K562 (cell line): ENCODE results near the gene FMNL2. TPM values are rescaled to one million over a fixed set of nuclear protein-coding genes. Genes with fewer than 3 reads are reported as not detected.

Source experiments
- ATAC-seq: fragments of 200-7000 bp; cut with Tn5 transposase; 3 replicates; pipeline ENCODE4 v1.9.1; 2020; ENCODE audit warnings: moderate library complexity
- BruUV-seq: library from RNA; stranded (reverse); fragments of 400-500 nt; replicated peaks from 2 replicates; lab custom pipeline; 2021; lab: Mats Ljungman, UMichigan
- CTCF ChIA-PET: fragments of 300-600 bp; formaldehyde crosslinking; extraction: SDS; loops from one replicate; lab custom pipeline; 2021; ENCODE audit warnings: low intra/inter-chr PET ratio; lab: Yijun Ruan, JAX
- POLR2A ChIA-PET: fragments of 300-600, 350-650 bp; sonication (Branson Sonifier 250); formaldehyde crosslinking; extraction: SDS; loops from one replicate; lab custom pipeline; 2021; ENCODE audit warnings: antibody characterized with exemption, inconsistent platforms; lab: Yijun Ruan, JAX
- DNase-seq, 4 experiments: peaks; one replicate each; pipeline versions ENCODE4 v3.0.0 to v3.0.0-alpha.2; 2011 to 2018; ENCODE audit warnings: low spot score in 3 of 4, mixed read lengths in 3 of 4; ENCODE audit errors: extremely low read depth in 1 of 4
- FAIRE-seq: peaks from 2 replicates; lab custom pipeline; 2011; peaks lifted over from hg19 to GRCh38; lab: Jason Lieb, UNC
- H2AFZ ChIP-seq: 2 replicates; pipeline ENCODE4 v1.6.0; 2011; ENCODE audit warnings: low read depth, low read length, control low read depth, inconsistent platforms
- H3K27ac ChIP-seq: fragments of 200-600 bp; 3 replicates; pipeline ENCODE4 v1.8.0; 2011; ENCODE audit warnings: low read depth, mild to moderate bottlenecking, control low read depth, inconsistent platforms, low read length, moderate library complexity, mixed read lengths; ENCODE audit errors: extremely low read depth
- H3K27me3 ChIP-seq, 2 experiments: fragments of 300-600 bp in 1 of 2; 2 replicates in 1 of 2; 3 replicates in 1 of 2; pipeline versions ENCODE4 v1.6.0 to v1.8.0; 2011; ENCODE audit warnings: inconsistent platforms in 2 of 2, low read length in 2 of 2, mild to moderate bottlenecking in 1 of 2, mixed read lengths in 1 of 2, moderate library complexity in 1 of 2; ENCODE audit not compliant: control insufficient read depth in 2 of 2, insufficient read depth in 2 of 2
- H3K36me3 ChIP-seq: fragments of 300-600 bp; 3 replicates; pipeline ENCODE4 v1.8.0; 2011; ENCODE audit warnings: mild to moderate bottlenecking, low read length, inconsistent platforms; ENCODE audit not compliant: control insufficient read depth, insufficient read depth
- H3K4me1 ChIP-seq, 2 experiments: fragments of 200-600 bp in 1 of 2; replicated peaks in 1 of 2; 2 replicates in 1 of 2; 3 replicates in 1 of 2; pipeline versions ENCODE4 v1.5.1 to v1.8.0; 2011; ENCODE audit warnings: inconsistent platforms in 2 of 2, low read length in 2 of 2, mild to moderate bottlenecking in 1 of 2, mixed read lengths in 1 of 2, moderate library complexity in 1 of 2; ENCODE audit not compliant: control insufficient read depth in 2 of 2, insufficient read depth in 2 of 2
- H3K4me2 ChIP-seq: 2 replicates; pipeline ENCODE4 v1.6.1; 2011; ENCODE audit warnings: low read length, control low read depth, inconsistent platforms, mixed read lengths; ENCODE audit not compliant: insufficient read depth
- H3K4me3 ChIP-seq: fragments of 200-600 bp; sonication (generic), shearing (Covaris generic); 2 replicates; pipeline ENCODE4 v1.5.1; 2016; ENCODE audit warnings: control low read depth, inconsistent platforms
- H3K79me2 ChIP-seq: fragments of 200-600 bp; 3 replicates; pipeline ENCODE4 v1.8.0; 2011; ENCODE audit warnings: low read length, inconsistent platforms; ENCODE audit not compliant: control insufficient read depth, insufficient read depth
- H3K9ac ChIP-seq, 2 experiments: 2 replicates each; pipeline versions ENCODE4 v1.6.0 to v1.6.1; 2011; ENCODE audit warnings: low read depth in 2 of 2, low read length in 2 of 2, control low read depth in 1 of 2, inconsistent platforms in 1 of 2, mild to moderate bottlenecking in 1 of 2, mixed read lengths in 1 of 2; ENCODE audit not compliant: insufficient read depth in 1 of 2
- H3K9me1 ChIP-seq: one replicate; pipeline ENCODE4 v1.6.0; 2011; ENCODE audit warnings: inconsistent platforms, mild to moderate bottlenecking, low read length, moderate library complexity; ENCODE audit not compliant: control insufficient read depth, insufficient read depth
- H3K9me3 ChIP-seq: replicated peaks from 2 replicates; pipeline ENCODE4 v1.5.1; 2011; ENCODE audit warnings: low read depth, low read length, inconsistent platforms; ENCODE audit not compliant: control insufficient read depth, insufficient read depth
- H4K20me1 ChIP-seq: replicated peaks from 2 replicates; pipeline ENCODE4 v1.6.1; 2011; ENCODE audit warnings: low read length, inconsistent platforms, mixed read lengths; ENCODE audit not compliant: control insufficient read depth, insufficient read depth
- C11orf30 ChIP-seq: fragments of 450-650 bp; IDR thresholded peaks from 2 replicates; pipeline ENCODE4 v1.6.1; 2016; ENCODE audit warnings: low read depth, mild to moderate bottlenecking
- MAFF ChIP-seq: IDR thresholded peaks from 2 replicates; pipeline ENCODE4 v1.6.1; 2012; ENCODE audit warnings: low read length, improper control_type of control experiment
- MAFG ChIP-seq: fragments of 450-650 bp; conservative IDR thresholded peaks from 2 replicates; pipeline ENCODE4 v1.6.1; 2016; ENCODE audit warnings: missing genetic modification characterization, missing compliant biosample characterization
- MAFK ChIP-seq: IDR thresholded peaks from 2 replicates; pipeline ENCODE4 v1.6.1; 2011; ENCODE audit warnings: low read length, improper control_type of control experiment
- MAZ ChIP-seq, 2 experiments: fragments of 450-650 bp in 1 of 2; sonication (generic) in 1 of 2; formaldehyde crosslinking; IDR thresholded peaks in 1 of 2; conservative IDR thresholded peaks in 1 of 2; 2 replicates each; pipeline versions ENCODE4 v1.4.0 to v1.5.0; 2020; ENCODE audit warnings: mild to moderate bottlenecking in 1 of 2, missing genetic modification reagents in 1 of 2
- SRSF1 ChIP-seq: fragments of 200-400 bp; formaldehyde crosslinking; IDR thresholded peaks from 2 replicates; pipeline ENCODE4 v1.6.1; 2017; ENCODE audit warnings: mild to moderate bottlenecking, low read depth, low read length, moderate library complexity
- TFAP4 ChIP-seq: sonication (generic); formaldehyde crosslinking; IDR thresholded peaks from 2 replicates; pipeline ENCODE4 v1.8.0; 2022; ENCODE audit warnings: missing genetic modification reagents, mild to moderate bottlenecking, moderate library complexity, borderline replicate concordance
- TSHZ1 ChIP-seq: fragments of 250-450 bp; sonication (Bioruptor Pico); IDR thresholded peaks from 2 replicates; pipeline ENCODE4 v1.4.0; 2020; ENCODE audit warnings: mild to moderate bottlenecking, moderate library complexity
- ZNF224 ChIP-seq: sonication (generic); formaldehyde crosslinking; IDR thresholded peaks from 2 replicates; pipeline ENCODE4 v1.8.0; 2022; ENCODE audit warnings: mild to moderate bottlenecking, missing genetic modification reagents
- ZNF23 ChIP-seq: fragments of 250-450 bp; sonication (Bioruptor Pico); IDR thresholded peaks from 2 replicates; pipeline ENCODE4 v1.4.0; 2020; ENCODE audit warnings: mild to moderate bottlenecking
- ZNF316 ChIP-seq: fragments of 450-650 bp; IDR thresholded peaks from 2 replicates; pipeline ENCODE4 v1.6.1; 2016
- ZZZ3 ChIP-seq: fragments of 450-650 bp; IDR thresholded peaks from 2 replicates; pipeline ENCODE4 v1.6.1; 2016; ENCODE audit warnings: antibody characterized with exemption, mild to moderate bottlenecking, moderate library complexity
- WGBS: fragments of 100-300 bp; shearing (Covaris generic); methylation state at CpG from one replicate; pipeline ENCODE4 v1.1.6; 2016; ENCODE audit warnings: low coverage, mixed read lengths; ENCODE audit not compliant: insufficient coverage; ENCODE audit errors: missing lambda C conversion rate; 5-methylcytosine and 5-hydroxymethylcytosine counted together
- in situ Hi-C: fragments of 300-500 bp; cut with MboI; formaldehyde crosslinking; loops from 4 replicates; pipeline ENCODE4 v1.15.0; 2018; ENCODE audit warnings: inconsistent platforms, mixed read lengths
- intact Hi-C: fragments of 100-400 bp; cut with micrococcal nuclease; formaldehyde crosslinking; loops from 2 replicates; pipeline ENCODE4 v1.14.2; 2022
- polyA plus RNA-seq, 8 experiments: library from polyadenylated mRNA; depleted of rRNA in 4 of 8; stranded (reverse) in 5 of 8; unstranded in 3 of 8; fragments of >200 nt; fragmentation: Nextera tagmentation in 2 of 8; fragmentation: Illumina TruSeq in 1 of 8; extraction: Ambion mirVana in 2 of 8; extraction: Trizol in 1 of 8; gene quantifications; 2 replicates each; pipeline versions ENCODE4 v1.2.1 to v1.2.3, GENCODE V29; 2011 to 2014; ENCODE audit warnings: inconsistent platforms in 1 of 8, missing spikeins in 1 of 8
- total RNA-seq, 7 experiments: library from RNA; depleted of rRNA in 6 of 7; stranded (reverse); fragments of >200 nt in 6 of 7; fragmentation: Illumina TruSeq in 2 of 7; extraction: Trizol in 2 of 7; gene quantifications; 2 replicates each; pipeline versions ENCODE4 v1.2.1 to v1.2.3, GENCODE V29; 2011 to 2021; ENCODE audit warnings: low replicate concordance in 1 of 7

Gene FMNL2
- total and polyA plus RNA-seq, 9 of the 15 experiments (the other 6 are each of a cell fraction or from before 2014, with no cell fraction given): 0.15 to 0.49 (median 0.24) TPM; not detected in 1

GRCh38 chr2:152537081-152537651, 202.2 kb downstream of the FMNL2 start:
- Histone ChIP-seq H3K4me3 (no peak overlapping the region), H2AFZ (no peak overlapping the region), H3K4me2 (no peak overlapping the region)
- CTCF ChIA-PET: no interaction called here
- BruUV-seq: no TSS peak
- whole genome bisulfite sequencing: 1% methylated on average over 9 of the region's 9 CpGs
- no peak for FAIRE-seq
- TF ChIP-seq ZZZ3: no peak
- TF ChIP-seq ZNF23 (CRISPR knock-in tag): no peak
- no peak for TF ChIP-seq ZNF224 (CRISPR knock-in tag)
- no peak for TF ChIP-seq SRSF1
- TF ChIP-seq MAZ (CRISPR knock-in tag; conservative IDR thresholded peaks at IDR 0.05 in 1 of 2, IDR thresholded peaks at IDR 0.05 in 1 of 2): no peak
- TF ChIP-seq, all 486 proteins: peak for 0
- Histone ChIP-seq H4K20me1 (no peaks in the 10 kb centered on the region), H3K27me3 (peaks cover 0 to 3% of the 10 kb centered on the region in 2 experiments; a peak in 2 of 5 replicates), H3K9ac (no peak overlapping the region), H3K9me3 (no peaks in the 10 kb centered on the region), H3K4me1 (no peaks in the 10 kb centered on the region), H3K9me1 (no peaks in the 10 kb centered on the region), H3K27ac (no peak overlapping the region), H3K79me2 (no peaks in the 10 kb centered on the region), H3K36me3 (no peaks in the 10 kb centered on the region)
- ATAC-seq: no peak
- in situ Hi-C loops (no loop called here), intact Hi-C loops (no loop called here)
- no peak for DNase-seq
- POLR2A ChIA-PET: interaction anchor here (0.8 to 1.1 kb wide), 3 partner anchors 10 to 294 kb away, joined by 3 to 5 read pairs (median 3); no protein-coding TSS in a partner anchor

DNA sequence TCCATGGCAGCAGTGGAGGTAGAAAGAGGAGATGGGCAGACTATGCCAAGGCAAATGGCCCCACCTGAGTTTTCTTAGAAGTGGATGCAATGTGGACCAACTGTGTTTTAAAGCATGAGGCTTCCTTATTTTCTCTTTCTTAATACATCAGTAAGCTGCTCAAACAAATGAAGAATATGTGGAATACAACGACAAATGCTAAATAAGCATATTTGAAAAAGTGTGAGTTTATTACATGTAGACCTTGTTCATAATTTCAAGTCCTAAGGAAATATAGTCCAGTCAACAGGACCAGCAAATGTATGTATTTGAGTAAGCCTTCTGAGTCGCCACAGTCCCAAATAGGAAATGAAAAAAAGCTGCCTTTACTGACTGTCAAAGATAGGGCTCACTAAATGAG, 204.4 kb downstream of the FMNL2 start:
- in situ Hi-C loops (no loop called here), intact Hi-C loops (no loop called here)
- TF ChIP-seq TSHZ1 (CRISPR knock-in tag) (no peak), TFAP4 (no peak), MAFF (peak; percentile 21; the same call in 1 of the 2 replicates), MAFG (tag) (0 out of 2 replicates have a peak, but pooled peaks have one; percentile 27), ZNF316 (peak; percentile 67), MAFK (peak; percentile 11; the same call in 1 of the 2 replicates), C11orf30 (peak; percentile 47; the same call in 1 of the 2 replicates)
- no peak for ATAC-seq
- H3K27me3 ChIP-seq: peaks cover 0 to 3% of the 10 kb centered on the region in 2 experiments; a peak in 2 of 5 replicates
- H4K20me1 ChIP-seq: no peaks in the 10 kb centered on the region
- POLR2A ChIA-PET: interaction anchor here (0.8 to 1.2 kb wide), 2 partner anchors 18 to 119 kb away, joined by 3 to 6 read pairs; no protein-coding TSS in a partner anchor
- H3K9me1 ChIP-seq: no peaks in the 10 kb centered on the region
- H3K4me3 ChIP-seq: no peak overlapping the region
- no peak for DNase-seq
- WGBS: 3% methylated on average over 2 of the region's 2 CpGs
- H3K4me1 ChIP-seq: no peaks in the 10 kb centered on the region
- no peak for FAIRE-seq
- no peak overlapping the region for H3K4me2 ChIP-seq
- no peak overlapping the region for H3K27ac ChIP-seq
- H3K9ac ChIP-seq: no peak overlapping the region
- no peaks in the 10 kb centered on the region for H3K36me3 ChIP-seq
- H3K9me3 ChIP-seq: no peaks in the 10 kb centered on the region
- no TSS peak for BruUV-seq
- no peak overlapping the region for H2AFZ ChIP-seq
- H3K79me2 ChIP-seq: no peaks in the 10 kb centered on the region
- CTCF ChIA-PET: no interaction called here
